ENCODE measurements around the gene ANAPC5. TPM values are rescaled to one million over a fixed set of nuclear protein-coding genes. Genes with fewer than 3 reads are reported as not detected.

ANAPC5 gene
- polyA plus RNA-seq, 4 donors, result 131 to 150 (median 140) TPM

- no peak for DNase-seq (ENCODE audit: low read depth in 4 of 4, low spot score in 3 of 4)
These were observed 13.8 kb upstream of the ANAPC5 start for GRCh38 chr12:121366063-121366459.

- no peak for DNase-seq (ENCODE audit: low read depth in 4 of 4, low spot score in 3 of 4)
These were observed 13.3 kb upstream of the ANAPC5 start for GRCh38 chr12:121365416-121366062.

GRCh38 chr12:121364683-121365121 lies 12.5 kb upstream of the ANAPC5 start:
- DNase-seq (ENCODE audit: low read depth in 4 of 4, low spot score in 3 of 4), result no peak

- DNase-seq (ENCODE audit: low read depth in 4 of 4, low spot score in 3 of 4), result no peak
These were observed 5.9 kb upstream of the ANAPC5 start for GRCh38 chr12:121358073-121358472.

GRCh38 chr12:121357331-121357730 lies 5.1 kb upstream of the ANAPC5 start:
- no peak for DNase-seq (ENCODE audit: low read depth in 4 of 4, low spot score in 3 of 4)

GRCh38 chr12:121356657-121357056 lies 4.4 kb upstream of the ANAPC5 start:
- DNase-seq (ENCODE audit: low read depth in 4 of 4, low spot score in 3 of 4), result no peak

- no peak for DNase-seq (ENCODE audit: low read depth in 4 of 4, low spot score in 3 of 4)
These were observed 3.6 kb upstream of the ANAPC5 start for GRCh38 chr12:121355818-121356217.

- DNase-seq (ENCODE audit: low read depth in 4 of 4, low spot score in 3 of 4), result peak in 2 of 4 donors; percentile 23 to 47
These were observed 439 bp upstream of the ANAPC5 start for GRCh38 chr12:121352682-121353018.

- no peak for DNase-seq (ENCODE audit: low read depth in 4 of 4, low spot score in 3 of 4)
These were observed 5.5 kb downstream of the ANAPC5 start for GRCh38 chr12:121346747-121347146.

GRCh38 chr12:121345151-121345815 lies 6.9 kb downstream of the ANAPC5 start:
- DNase-seq (ENCODE audit: low read depth in 4 of 4, low spot score in 3 of 4), result no peak

- no peak for DNase-seq (ENCODE audit: low read depth in 4 of 4, low spot score in 3 of 4)
These were observed 7.7 kb downstream of the ANAPC5 start for GRCh38 chr12:121344506-121344905.

- DNase-seq (ENCODE audit: low read depth in 4 of 4, low spot score in 3 of 4), result no peak
These were observed 14.8 kb downstream of the ANAPC5 start for GRCh38 chr12:121337416-121337815.

GRCh38 chr12:121334513-121335343 lies 17.5 kb downstream of the ANAPC5 start:
- peak; percentile 18 to 35 (median 23) for DNase-seq (ENCODE audit: low read depth in 4 of 4, low spot score in 3 of 4)

- no peak for DNase-seq (ENCODE audit: low read depth in 4 of 4, low spot score in 3 of 4)
These were observed 18.5 kb downstream of the ANAPC5 start for GRCh38 chr12:121333747-121334146.

GRCh38 chr12:121331248-121331647 lies 21.0 kb downstream of the ANAPC5 start:
- no peak for DNase-seq (ENCODE audit: low read depth in 4 of 4, low spot score in 3 of 4)

- no peak for DNase-seq (ENCODE audit: low read depth in 4 of 4, low spot score in 3 of 4)
These were observed 21.5 kb downstream of the ANAPC5 start for GRCh38 chr12:121330692-121331091.

- no peak for DNase-seq (ENCODE audit: low read depth in 4 of 4, low spot score in 3 of 4)
These were observed 22.0 kb downstream of the ANAPC5 start for GRCh38 chr12:121330195-121330594.

GRCh38 chr12:121328620-121329019 lies 23.6 kb downstream of the ANAPC5 start:
- DNase-seq (ENCODE audit: low read depth in 4 of 4, low spot score in 3 of 4), result no peak

- no peak for DNase-seq (ENCODE audit: low read depth in 4 of 4, low spot score in 3 of 4)
These were observed 25.1 kb downstream of the ANAPC5 start for GRCh38 chr12:121326996-121327674.

- no peak for DNase-seq (ENCODE audit: low read depth in 4 of 4, low spot score in 3 of 4)
These were observed 26.3 kb downstream of the ANAPC5 start for GRCh38 chr12:121325922-121326396.

- DNase-seq (ENCODE audit: low read depth in 4 of 4, low spot score in 3 of 4), result no peak
These were observed 28.3 kb downstream of the ANAPC5 start for GRCh38 chr12:121323908-121324307.
